ENCODE measurements around the gene BCKDHA. TPM values are rescaled to one million over a fixed set of nuclear protein-coding genes. Genes with fewer than 3 reads are reported as not detected.
A peak's percentile ranks its signal among the peaks of the same experiment; 100 is the strongest.

Gene BCKDHA
- total RNA-seq, 2 experiments from 2014 or later: 16.8 to 66.4 TPM

- Histone ChIP-seq H3K36me3 (ENCODE audit: insufficient read depth, low read length) (peaks cover 21% of the 10 kb centered on the region), H3K9me2 (ENCODE audit: insufficient read depth, low read length) (no peaks in the 10 kb centered on the region), H3K79me2 (ENCODE audit: insufficient read depth, low read depth, low read length) (peaks cover 16% of the 10 kb centered on the region; the same call in 1 of the 2 replicates), H3K4me1 (ENCODE audit: insufficient read depth, low read length, poor library complexity, severe bottlenecking) (peaks cover 15% of the 10 kb centered on the region), H4K20me1 (ENCODE audit: insufficient read depth, low read length) (no peaks in the 10 kb centered on the region), H3K4me2 (ENCODE audit: low read length) (peak overlapping the region; percentile 65; the same call in 1 of the 2 replicates), H3K27ac (ENCODE audit: low read depth, low read length, poor library complexity, severe bottlenecking) (no peak overlapping the region), H3K9me3 (ENCODE audit: low read length) (no peaks in the 10 kb centered on the region), H2AFZ (ENCODE audit: low read length) (no peak overlapping the region), H3K4me3 (ENCODE audit: low read depth, low read length, poor library complexity, severe bottlenecking) (no peak overlapping the region)
- ChIA-PET CTCF (ENCODE audit: unreplicated experiment) (interaction anchor here (0.6 kb wide), 1 partner anchor 132 kb away, joined by 3 read pairs; no protein-coding TSS in a partner anchor), POLR2A (interaction anchor here (1.4 kb wide), 1 partner anchor 70 kb away, joined by 4 read pairs; no protein-coding TSS in a partner anchor)
- no peak for DNase-seq (ENCODE audit: low spot score)
- BruUV-seq (replicated peaks): no TSS peak
- no peak for TF ChIP-seq EZH2phosphoT487 (IDR thresholded peaks at IDR 0.05; ENCODE audit: borderline replicate concordance, low read depth, low read length)
- TF ChIP-seq CTCF (conservative IDR thresholded peaks at IDR 0.05; ENCODE audit: low read length): no peak
- intact Hi-C loops (cut with micrococcal nuclease; ENCODE audit: unreplicated experiment): no loop called here
Observed at GRCh38 chr19:41437944-41438574, 40.4 kb downstream of the BCKDHA start.

GRCh38 chr19:41439441-41440222, 42.0 kb downstream of the BCKDHA start, which contains the start of gene DMAC2:
TSS of gene DMAC2 (minus strand) at chr19:41439912. CDS start at chr19:41439899, 13 bp downstream.
- no peaks in the 10 kb centered on the region for H3K9me2 ChIP-seq (ENCODE audit: insufficient read depth, low read length)
- no peaks in the 10 kb centered on the region for H4K20me1 ChIP-seq (ENCODE audit: insufficient read depth, low read length)
- peaks cover 26% of the 10 kb centered on the region for H3K4me1 ChIP-seq (ENCODE audit: insufficient read depth, low read length, poor library complexity, severe bottlenecking)
- H3K27ac ChIP-seq (ENCODE audit: low read depth, low read length, poor library complexity, severe bottlenecking): peak within 1 kb of the TSS; percentile 61
- peaks cover 16% of the 10 kb centered on the region; the same call in 1 of the 2 replicates for H3K79me2 ChIP-seq (ENCODE audit: insufficient read depth, low read depth, low read length)
- peak; percentile 100 for DNase-seq (ENCODE audit: low spot score)
- no TSS peak for BruUV-seq (replicated peaks)
- ChIA-PET POLR2A (interaction anchor here (0.5 to 1.9 kb wide), 12 partner anchors 10 to 314 kb away, joined by 3 to 10 read pairs (median 3); partner anchors contain the start of gene B9D2), CTCF (ENCODE audit: unreplicated experiment) (interaction anchor here (1.0 to 1.5 kb wide), 2 partner anchors 9 to 38 kb away, joined by 3 to 4 read pairs; no protein-coding TSS in a partner anchor)
- H3K4me2 ChIP-seq (ENCODE audit: low read length): peak within 1 kb of the TSS; percentile 65
- no peaks in the 10 kb centered on the region for H3K9me3 ChIP-seq (ENCODE audit: low read length)
- peak within 1 kb of the TSS; percentile 73 for H3K4me3 ChIP-seq (ENCODE audit: low read depth, low read length, poor library complexity, severe bottlenecking)
- peak within 1 kb of the TSS; percentile 21; the same call in 1 of the 2 replicates for H2AFZ ChIP-seq (ENCODE audit: low read length)
- TF ChIP-seq CTCF (conservative IDR thresholded peaks at IDR 0.05; ENCODE audit: low read length) (peak; percentile 87), EZH2phosphoT487 (IDR thresholded peaks at IDR 0.05; ENCODE audit: borderline replicate concordance, low read depth, low read length) (no peak)
- H3K36me3 ChIP-seq (ENCODE audit: insufficient read depth, low read length): peaks cover 15% of the 10 kb centered on the region
- intact Hi-C loops (cut with micrococcal nuclease; ENCODE audit: unreplicated experiment): loop anchor here (5.0 kb wide), 1 partner anchor 177 kb away; the partner anchor contains the start of gene HNRNPUL1

All from OCI-LY7 (cell line).